A549 (cell line): ENCODE measurements around the gene GEN1.

Source experiments
- E2F6 ChIP-seq: IDR thresholded peaks from 2 replicates; pipeline ENCODE4 v1.6.1; 2012; ENCODE audit warnings: low read depth, borderline replicate concordance
- FOSL2 ChIP-seq, 2 experiments: fragments of 450-650 bp in 1 of 2; fragments of >200 bp in 1 of 2; sonication (Bioruptor Twin) in 1 of 2; formaldehyde crosslinking; IDR thresholded peaks; 2 replicates each; pipeline versions ENCODE4 v1.5.0 to v1.6.1; 2016 to 2020; ENCODE audit warnings: mild to moderate bottlenecking in 1 of 2, moderate library complexity in 1 of 2
- NFE2L2 ChIP-seq: fragments of 150-350 bp; conservative IDR thresholded peaks from 2 replicates; pipeline ENCODE4 v1.6.1; 2014; ENCODE audit warnings: low read length
- TF ChIP-seq, protein P1 (sequence below): fragments of >200 bp; sonication (Bioruptor Twin); formaldehyde crosslinking; IDR thresholded peaks from 3 replicates; pipeline ENCODE4 v1.5.1; 2016

GRCh38 chr2:17792515-17792914, 38.6 kb downstream of the GEN1 start:
- TF ChIP-seq NFE2L2 (no peak), FOSL2 (IDR thresholded peaks at IDR 0.05) (no peak), FOSL2 (CRISPR knock-in tag; IDR thresholded peaks at IDR 0.05) (no peak), E2F6 (no peak)
- TF ChIP-seq, protein P1, sequence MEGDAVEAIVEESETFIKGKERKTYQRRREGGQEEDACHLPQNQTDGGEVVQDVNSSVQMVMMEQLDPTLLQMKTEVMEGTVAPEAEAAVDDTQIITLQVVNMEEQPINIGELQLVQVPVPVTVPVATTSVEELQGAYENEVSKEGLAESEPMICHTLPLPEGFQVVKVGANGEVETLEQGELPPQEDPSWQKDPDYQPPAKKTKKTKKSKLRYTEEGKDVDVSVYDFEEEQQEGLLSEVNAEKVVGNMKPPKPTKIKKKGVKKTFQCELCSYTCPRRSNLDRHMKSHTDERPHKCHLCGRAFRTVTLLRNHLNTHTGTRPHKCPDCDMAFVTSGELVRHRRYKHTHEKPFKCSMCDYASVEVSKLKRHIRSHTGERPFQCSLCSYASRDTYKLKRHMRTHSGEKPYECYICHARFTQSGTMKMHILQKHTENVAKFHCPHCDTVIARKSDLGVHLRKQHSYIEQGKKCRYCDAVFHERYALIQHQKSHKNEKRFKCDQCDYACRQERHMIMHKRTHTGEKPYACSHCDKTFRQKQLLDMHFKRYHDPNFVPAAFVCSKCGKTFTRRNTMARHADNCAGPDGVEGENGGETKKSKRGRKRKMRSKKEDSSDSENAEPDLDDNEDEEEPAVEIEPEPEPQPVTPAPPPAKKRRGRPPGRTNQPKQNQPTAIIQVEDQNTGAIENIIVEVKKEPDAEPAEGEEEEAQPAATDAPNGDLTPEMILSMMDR, result no peak
